Embryonic facial prominence (tissue), 1 donor: ENCODE measurements around the gene PLB1.

Source experiments
- DNase-seq: peaks from one replicate; pipeline ENCODE4 v3.0.0-alpha.2; 2016; ENCODE audit errors: extremely low spot score

The PLB1 gene

GRCh38 chr2:28591711-28592335, 96.0 kb downstream of the PLB1 start:
- no peak for DNase-seq

- no peak for DNase-seq
Observed at GRCh38 chr2:28592481-28592880, 96.6 kb downstream of the PLB1 start.

- no peak for DNase-seq
Observed at GRCh38 chr2:28593160-28593755, 97.4 kb downstream of the PLB1 start.

- no peak for DNase-seq
Observed at GRCh38 chr2:28594000-28594331, 98.1 kb downstream of the PLB1 start.

GRCh38 chr2:28594332-28595108, 98.7 kb downstream of the PLB1 start:
- DNase-seq: peak; percentile 70

- DNase-seq: no peak
Observed at GRCh38 chr2:28595323-28595722, 99.5 kb downstream of the PLB1 start.

- DNase-seq: no peak
Observed at GRCh38 chr2:28598484-28598883, 102.6 kb downstream of the PLB1 start.

- DNase-seq: no peak
Observed at GRCh38 chr2:28600181-28600580, 104.3 kb downstream of the PLB1 start.

- no peak for DNase-seq
Observed at GRCh38 chr2:28601616-28602015, 105.8 kb downstream of the PLB1 start.

- no peak for DNase-seq
Observed at GRCh38 chr2:28602136-28602660, 106.3 kb downstream of the PLB1 start.

- DNase-seq: no peak
Observed at GRCh38 chr2:28602751-28603639, 107.1 kb downstream of the PLB1 start.

GRCh38 chr2:28603821-28604220, 108.0 kb downstream of the PLB1 start:
- no peak for DNase-seq

- no peak for DNase-seq
Observed at GRCh38 chr2:28604284-28604843, 108.5 kb downstream of the PLB1 start.

GRCh38 chr2:28606986-28607441, 111.2 kb downstream of the PLB1 start:
- DNase-seq: no peak

GRCh38 chr2:28607730-28608499, 112.1 kb downstream of the PLB1 start:
- no peak for DNase-seq

GRCh38 chr2:28608500-28609424, 112.9 kb downstream of the PLB1 start:
- no peak for DNase-seq

GRCh38 chr2:28610583-28611201, 114.8 kb downstream of the PLB1 start:
- DNase-seq: no peak

GRCh38 chr2:28612131-28612812, 116.4 kb downstream of the PLB1 start:
- DNase-seq: no peak

GRCh38 chr2:28613186-28613585, 117.3 kb downstream of the PLB1 start:
- DNase-seq: no peak
